ENCODE results near the gene MSX1. TPM values are rescaled to one million over a fixed set of nuclear protein-coding genes. Genes with fewer than 3 reads are reported as not detected.

Gene MSX1
- total and polyA plus RNA-seq, 12 donors, result 1.9 to 6.7 (median 4.0) TPM

- ATAC-seq, result no peak
- no peak for DNase-seq
- intact Hi-C loops (cut with DNase I), result no loop called here
- no peaks in the 10 kb centered on the region for H3K4me1 ChIP-seq
- H3K36me3 ChIP-seq, result no peaks in the 10 kb centered on the region
- WGBS, 2 donors, result 82 to 86% methylated on average over 2 of the region's 2 CpGs
- no peak overlapping the region for H3K27ac ChIP-seq
- H3K4me3 ChIP-seq, result no peak overlapping the region
- H3K27me3 ChIP-seq, result peaks cover 0 to 33% (median 32%) of the 10 kb centered on the region in 7 donors
- H3K9me3 ChIP-seq, result peaks cover 0 to 11% (median 0%) of the 10 kb centered on the region in 11 donors
- no peak for TF ChIP-seq CTCF (IDR thresholded peaks at IDR 0.05)
Observed at GRCh38 chr4:4837316-4837715, 22.1 kb upstream of the MSX1 start.

- Histone ChIP-seq H3K27me3 (peaks cover 0 to 42% (median 37%) of the 10 kb centered on the region in 7 donors), H3K27ac (no peak overlapping the region), H3K4me3 (no peak overlapping the region), H3K9me3 (peaks cover 0 to 11% (median 0%) of the 10 kb centered on the region in 11 donors), H3K4me1 (no peaks in the 10 kb centered on the region), H3K36me3 (no peaks in the 10 kb centered on the region)
- intact Hi-C loops (cut with DNase I), result no loop called here
- ATAC-seq (no peak), DNase-seq (no peak)
- TF ChIP-seq CTCF (IDR thresholded peaks at IDR 0.05), result no peak
- WGBS, 2 donors, result 49 to 53% methylated on average over 13 of the region's 13 CpGs
Observed at GRCh38 chr4:4838051-4838935, 21.2 kb upstream of the MSX1 start.

- no peaks in the 10 kb centered on the region for H3K36me3 ChIP-seq
- H3K9me3 ChIP-seq, result peaks cover 0 to 11% (median 0%) of the 10 kb centered on the region in 11 donors
- DNase-seq (no peak), ATAC-seq (no peak)
- H3K27ac ChIP-seq, result no peak overlapping the region
- WGBS, 2 donors, result 59 to 63% methylated on average over 16 of the region's 16 CpGs
- H3K27me3 ChIP-seq, result peaks cover 0 to 51% (median 43%) of the 10 kb centered on the region in 7 donors
- no peak overlapping the region for H3K4me3 ChIP-seq
- no peaks in the 10 kb centered on the region for H3K4me1 ChIP-seq
- intact Hi-C loops (cut with DNase I), result no loop called here
- no peak for TF ChIP-seq CTCF (IDR thresholded peaks at IDR 0.05)
Observed at GRCh38 chr4:4838936-4839810, 20.3 kb upstream of the MSX1 start.

GRCh38 chr4:4840351-4840750 lies 19.1 kb upstream of the MSX1 start:
- no peak for DNase-seq
- no peak overlapping the region for H3K4me3 ChIP-seq
- ATAC-seq, result no peak
- no peak overlapping the region for H3K27ac ChIP-seq
- no peak for TF ChIP-seq CTCF (IDR thresholded peaks at IDR 0.05)
- peaks cover 0 to 63% (median 55%) of the 10 kb centered on the region in 7 donors for H3K27me3 ChIP-seq
- H3K36me3 ChIP-seq, result no peaks in the 10 kb centered on the region
- intact Hi-C loops (cut with DNase I), result no loop called here
- no peaks in the 10 kb centered on the region for H3K4me1 ChIP-seq
- WGBS, 2 donors, result 15 to 23% methylated on average over 9 of the region's 9 CpGs
- H3K9me3 ChIP-seq, result peaks cover 0 to 10% (median 0%) of the 10 kb centered on the region in 11 donors
